H9 (cell line): ENCODE results near the gene FNDC8. TPM values are rescaled to one million over a fixed set of nuclear protein-coding genes. Genes with fewer than 3 reads are reported as not detected.

Experiments
- DNase-seq: peaks from one replicate; pipeline ENCODE4 v3.0.0-alpha.2; 2017
- H2AFZ ChIP-seq: one replicate; pipeline ENCODE4 v1.6.1; 2013; ENCODE audit warnings: mild to moderate bottlenecking, low read length, control low read depth, moderate library complexity
- H2AK5ac ChIP-seq: 2 replicates; pipeline ENCODE4 v1.6.1; 2013; ENCODE audit warnings: low read length, control low read depth, mixed read lengths; ENCODE audit not compliant: insufficient read length
- H2BK120ac ChIP-seq: one replicate; pipeline ENCODE4 v1.6.1; 2013; ENCODE audit warnings: low read depth, mild to moderate bottlenecking, low read length, control low read depth, inconsistent platforms; ENCODE audit not compliant: poor library complexity, severe bottlenecking
- H2BK12ac ChIP-seq: 2 replicates; pipeline ENCODE4 v1.6.1; 2013; ENCODE audit warnings: low read length, control low read depth, mixed read lengths, low read depth; ENCODE audit not compliant: insufficient read length
- H2BK15ac ChIP-seq: 2 replicates; pipeline ENCODE4 v1.6.1; 2013; ENCODE audit warnings: low read depth, low read length, control low read depth
- H2BK20ac ChIP-seq: one replicate; pipeline ENCODE4 v1.6.1; 2013; ENCODE audit warnings: low read depth, mild to moderate bottlenecking, low read length, control low read depth, inconsistent platforms; ENCODE audit not compliant: poor library complexity, severe bottlenecking
- H2BK5ac ChIP-seq: 2 replicates; pipeline ENCODE4 v1.6.1; 2013; ENCODE audit warnings: low read length, control low read depth, mixed read lengths; ENCODE audit not compliant: insufficient read length
- H3K14ac ChIP-seq: 2 replicates; pipeline ENCODE4 v1.6.1; 2013; ENCODE audit warnings: low read length, control low read depth; ENCODE audit not compliant: insufficient read depth
- H3K18ac ChIP-seq: 2 replicates; pipeline ENCODE4 v1.6.1; 2013; ENCODE audit warnings: low read depth, mild to moderate bottlenecking, mixed read lengths, low read length, control low read depth; ENCODE audit not compliant: insufficient read length
- H3K23ac ChIP-seq: 2 replicates; pipeline ENCODE4 v1.6.1; 2013; ENCODE audit warnings: low read length, control low read depth, mixed read lengths, low read depth; ENCODE audit not compliant: insufficient read length
- H3K23me2 ChIP-seq: 2 replicates; pipeline ENCODE4 v1.6.1; 2013; ENCODE audit warnings: low read depth, mild to moderate bottlenecking, mixed read lengths, low read length, control low read depth; ENCODE audit not compliant: insufficient read length, poor library complexity, severe bottlenecking
- H3K27ac ChIP-seq: 2 replicates; pipeline ENCODE4 v1.5.1; 2013; ENCODE audit warnings: low read length, control low read depth, mixed read lengths, low read depth; ENCODE audit not compliant: insufficient read length
- H3K27me3 ChIP-seq: 2 replicates; pipeline ENCODE4 v1.6.1; 2013; ENCODE audit warnings: low read length, control low read depth, inconsistent platforms; ENCODE audit not compliant: insufficient read depth
- H3K4ac ChIP-seq: 2 replicates; pipeline ENCODE4 v1.6.1; 2013; ENCODE audit warnings: low read depth, mild to moderate bottlenecking, control low read depth, inconsistent platforms, low read length, moderate library complexity
- H3K4me1 ChIP-seq: 2 replicates; pipeline ENCODE4 v1.6.1; 2013; ENCODE audit warnings: low read length, control low read depth, inconsistent platforms; ENCODE audit not compliant: insufficient read depth
- H3K4me2 ChIP-seq: 2 replicates; pipeline ENCODE4 v1.6.1; 2013; ENCODE audit warnings: low read length, control low read depth, mixed read lengths; ENCODE audit not compliant: insufficient read length, insufficient read depth
- H3K56ac ChIP-seq: 2 replicates; pipeline ENCODE4 v1.6.1; 2013; ENCODE audit warnings: low read depth, mild to moderate bottlenecking, mixed read lengths, low read length, control low read depth; ENCODE audit not compliant: insufficient read length
- H3K79me1 ChIP-seq: 2 replicates; pipeline ENCODE4 v1.6.1; 2013; ENCODE audit warnings: low read depth, mild to moderate bottlenecking, moderate library complexity, low read length, control low read depth, inconsistent platforms; ENCODE audit not compliant: insufficient read depth, poor library complexity, severe bottlenecking
- H3K79me2 ChIP-seq: 2 replicates; pipeline ENCODE4 v1.6.1; 2013; ENCODE audit warnings: low read length, control low read depth, inconsistent platforms; ENCODE audit not compliant: insufficient read depth
- H3K9ac ChIP-seq: 2 replicates; pipeline ENCODE4 v1.6.1; 2013; ENCODE audit warnings: low read length, control low read depth, mixed read lengths; ENCODE audit not compliant: insufficient read length; ENCODE audit errors: extremely low read depth
- H3K9me3 ChIP-seq: one replicate; pipeline ENCODE4 v1.6.1; 2013; ENCODE audit warnings: low read depth, low read length, inconsistent platforms; ENCODE audit not compliant: control insufficient read depth
- H3T11ph ChIP-seq: one replicate; pipeline ENCODE4 v1.6.1; 2013; ENCODE audit warnings: mild to moderate bottlenecking, low read length, control low read depth, inconsistent platforms
- H4K20me1 ChIP-seq: one replicate; pipeline ENCODE4 v1.6.1; 2013; ENCODE audit not compliant: control insufficient read depth, insufficient read length, insufficient read depth
- H4K5ac ChIP-seq: 2 replicates; pipeline ENCODE4 v1.6.1; 2013; ENCODE audit warnings: low read depth, mild to moderate bottlenecking, mixed read lengths, low read length, control low read depth; ENCODE audit not compliant: insufficient read length
- H4K8ac ChIP-seq: replicated peaks from 2 replicates; pipeline ENCODE4 v1.6.1; 2013; ENCODE audit warnings: low read length, control low read depth, mixed read lengths, low read depth; ENCODE audit not compliant: insufficient read length
- H4K91ac ChIP-seq: 2 replicates; pipeline ENCODE4 v1.6.1; 2013; ENCODE audit warnings: low read depth, mild to moderate bottlenecking, moderate library complexity, mixed read lengths, low read length, control low read depth; ENCODE audit not compliant: insufficient read length
- H3K27ac Mint-ChIP-seq, 3 experiments: 2 replicates in 2 of 3; 3 replicates in 1 of 3; pipeline ENCODE4 v1.8.0; 2020 to 2021; ENCODE audit warnings: mixed read lengths in 3 of 3, mild to moderate bottlenecking in 1 of 3, moderate library complexity in 1 of 3
- H3K27me3 Mint-ChIP-seq: 2 replicates; pipeline ENCODE4 v1.8.0; 2021; ENCODE audit warnings: low read depth, mild to moderate bottlenecking, moderate library complexity, mixed read lengths
- H3K36me3 Mint-ChIP-seq, 3 experiments: 2 replicates in 2 of 3; 3 replicates in 1 of 3; pipeline ENCODE4 v1.8.0; 2020 to 2021; ENCODE audit warnings: low read depth in 3 of 3, mixed read lengths in 3 of 3; ENCODE audit not compliant: insufficient read depth in 1 of 3
- H3K4me1 Mint-ChIP-seq, 2 experiments: 2 replicates each; pipeline ENCODE4 v1.8.0; 2020; ENCODE audit warnings: mixed read lengths in 2 of 2
- H3K4me3 Mint-ChIP-seq, 2 experiments: 2 replicates in 1 of 2; 3 replicates in 1 of 2; pipeline ENCODE4 v1.8.0; 2020 to 2021; ENCODE audit warnings: mild to moderate bottlenecking in 2 of 2, mixed read lengths in 2 of 2, moderate library complexity in 1 of 2
- H3K9me3 Mint-ChIP-seq, 2 experiments: 2 replicates in 1 of 2; 3 replicates in 1 of 2; pipeline ENCODE4 v1.8.0; 2020; ENCODE audit warnings: mild to moderate bottlenecking in 2 of 2, mixed read lengths in 2 of 2, moderate library complexity in 1 of 2
- CTCF ChIP-seq: fragments of 200-600 bp; sonication (generic); conservative IDR thresholded peaks from 3 replicates; pipeline ENCODE4 v1.8.0; 2021; ENCODE audit warnings: antibody characterized with exemption, mild to moderate bottlenecking
- WGBS: extraction: QIAGEN DNeasy Blood & Tissue Kit; methylation state at CpG from one replicate; pipeline ENCODE4 v1.1.7; 2013; ENCODE audit warnings: missing lambda C conversion rate, low lambda C conversion rate, mixed read lengths; ENCODE audit not compliant: insufficient read length; ENCODE audit errors: extremely low coverage; 5-methylcytosine and 5-hydroxymethylcytosine counted together
- total RNA-seq: library from RNA; stranded (reverse); gene quantifications from 2 replicates; pipeline ENCODE4 v1.2.1, GENCODE V29; 2021

FNDC8 gene
- total RNA-seq, 1 experiment from 2014 or later, result not detected

GRCh38 chr17:35073991-35074627 lies 47.3 kb upstream of the FNDC8 start:
- no peak for DNase-seq
- no peak overlapping the region for H2AK5ac ChIP-seq
- no peak overlapping the region for H2BK15ac ChIP-seq
- H3K4me2 ChIP-seq, result no peak overlapping the region
- H4K91ac ChIP-seq, result no peak overlapping the region
- no peak overlapping the region for H2BK12ac ChIP-seq
- no peak overlapping the region for H3K23ac ChIP-seq
- no peak overlapping the region for H4K5ac ChIP-seq
- H3K9me3 Mint-ChIP-seq, result no peaks in the 10 kb centered on the region
- no peaks in the 10 kb centered on the region for H3K79me2 ChIP-seq
- no peak overlapping the region for H3K18ac ChIP-seq
- H2BK120ac ChIP-seq, result no peak overlapping the region
- no peaks in the 10 kb centered on the region for H3K79me1 ChIP-seq
- TF ChIP-seq CTCF, result no peak
- no peaks in the 10 kb centered on the region for H3K9me3 ChIP-seq
- no peaks in the 10 kb centered on the region for H3K4me1 ChIP-seq
- H3T11ph ChIP-seq, result no peak overlapping the region
- H3K9ac ChIP-seq, result no peak overlapping the region
- no peak overlapping the region for H2BK5ac ChIP-seq
- H2BK20ac ChIP-seq, result no peak overlapping the region
- no peaks in the 10 kb centered on the region for H3K36me3 Mint-ChIP-seq
- WGBS, result no CpG with 5 or more reads among the region's 5 CpGs
- no peak overlapping the region for H3K14ac ChIP-seq
- no peak overlapping the region for H4K8ac ChIP-seq
- H3K27me3 ChIP-seq, result no peaks in the 10 kb centered on the region
- H3K4ac ChIP-seq, result no peak overlapping the region
- no peaks in the 10 kb centered on the region for H3K23me2 ChIP-seq
- H3K27me3 Mint-ChIP-seq, result no peaks in the 10 kb centered on the region
- no peaks in the 10 kb centered on the region for H4K20me1 ChIP-seq
- no peak overlapping the region for H2AFZ ChIP-seq
- H3K27ac ChIP-seq, result no peak overlapping the region
- no peak overlapping the region for H3K56ac ChIP-seq
- H3K4me1 Mint-ChIP-seq, result no peaks in the 10 kb centered on the region; a peak in 1 of 4 replicates
- no peak overlapping the region for H3K4me3 Mint-ChIP-seq
- no peak overlapping the region for H3K27ac Mint-ChIP-seq
